ACHN (cell line): ENCODE results near the gene ADARB2.

ENCODE experiments used
- DNase-seq: peaks from one replicate; pipeline ENCODE4 v3.0.0-alpha.2; 2015
- in situ Hi-C: cut with HindIII; loops from 2 replicates; pipeline ENCODE4 v1.10.0; 2017; ENCODE audit warnings: low sequenced_read_pairs, low pct_ligation_motif_present, low pct_unique_long_range_greater_than_20kb

Gene ADARB2

GRCh38 chr10:1669433-1669832 is 67.9 kb downstream of the ADARB2 start:
- in situ Hi-C loops: no loop called here
- DNase-seq: no peak

GRCh38 chr10:1668399-1668798 is 68.9 kb downstream of the ADARB2 start:
- DNase-seq: no peak
- in situ Hi-C loops: no loop called here

- no peak for DNase-seq
- in situ Hi-C loops: no loop called here
Observed at GRCh38 chr10:1667392-1667791, 69.9 kb downstream of the ADARB2 start.

GRCh38 chr10:1666147-1666546 is 71.2 kb downstream of the ADARB2 start:
- DNase-seq: no peak
- in situ Hi-C loops: no loop called here

- DNase-seq: no peak
- in situ Hi-C loops: no loop called here
Observed at GRCh38 chr10:1665681-1666080, 71.6 kb downstream of the ADARB2 start.

- in situ Hi-C loops: no loop called here
- no peak for DNase-seq
Observed at GRCh38 chr10:1665021-1665661, 72.2 kb downstream of the ADARB2 start.

GRCh38 chr10:1664333-1664964 is 72.9 kb downstream of the ADARB2 start:
- in situ Hi-C loops: no loop called here
- no peak for DNase-seq

- in situ Hi-C loops: no loop called here
Observed at GRCh38 chr10:1663226-1663625, 74.1 kb downstream of the ADARB2 start.

GRCh38 chr10:1662438-1663025 is 74.8 kb downstream of the ADARB2 start:
- in situ Hi-C loops: no loop called here
- no peak for DNase-seq

More at GRCh38 chr10:1663226-1663625, 74.1 kb downstream of the ADARB2 start:
- DNase-seq: no peak

GRCh38 chr10:1661859-1662437 is 75.4 kb downstream of the ADARB2 start:
- in situ Hi-C loops: no loop called here
- DNase-seq: no peak

- in situ Hi-C loops: no loop called here
- DNase-seq: no peak
Observed at GRCh38 chr10:1661416-1661815, 75.9 kb downstream of the ADARB2 start.

GRCh38 chr10:1660815-1661214 is 76.5 kb downstream of the ADARB2 start:
- in situ Hi-C loops: no loop called here

GRCh38 chr10:1660386-1660785 is 76.9 kb downstream of the ADARB2 start:
- in situ Hi-C loops: no loop called here
- DNase-seq: no peak

More at GRCh38 chr10:1660815-1661214, 76.5 kb downstream of the ADARB2 start:
- DNase-seq: no peak

GRCh38 chr10:1659221-1659791 is 78.0 kb downstream of the ADARB2 start:
- in situ Hi-C loops: no loop called here
- no peak for DNase-seq

- no peak for DNase-seq
- in situ Hi-C loops: no loop called here
Observed at GRCh38 chr10:1658658-1659057, 78.7 kb downstream of the ADARB2 start.

GRCh38 chr10:1657479-1657878 is 79.8 kb downstream of the ADARB2 start:
- no peak for DNase-seq
- in situ Hi-C loops: no loop called here

GRCh38 chr10:1655367-1655766 is 82.0 kb downstream of the ADARB2 start:
- in situ Hi-C loops: no loop called here
- no peak for DNase-seq

GRCh38 chr10:1654811-1655356 is 82.4 kb downstream of the ADARB2 start:
- in situ Hi-C loops: no loop called here
- no peak for DNase-seq

- in situ Hi-C loops: no loop called here
- no peak for DNase-seq
Observed at GRCh38 chr10:1654247-1654646, 83.1 kb downstream of the ADARB2 start.
